HG02642 (cell line): ENCODE measurements around the gene DDTL.
"Not testable (repeated sequence)": the region's sequence is repeated elsewhere in the genome, so short reads cannot be mapped to it uniquely, and the experiment has no call there.

Experiments
- ATAC-seq: cut with Tn5 transposase; IDR thresholded peaks from one replicate; pipeline ENCODE4 v1.9.1; 2021; ENCODE audit warnings: mild to moderate bottlenecking; ENCODE audit not compliant: unreplicated experiment, poor library complexity

Gene DDTL

GRCh38 chr22:23966568-23966967 lies at the start of gene DDTL:
TSS of gene DDTL (plus strand) at chr22:23966888. CDS start at chr22:23966915, 27 bp downstream.
- peak; percentile 96 for ATAC-seq

- not testable (repeated sequence) for ATAC-seq
These were observed 46.4 kb upstream of the DDTL start for GRCh38 chr22:23920267-23920611.

DNA sequence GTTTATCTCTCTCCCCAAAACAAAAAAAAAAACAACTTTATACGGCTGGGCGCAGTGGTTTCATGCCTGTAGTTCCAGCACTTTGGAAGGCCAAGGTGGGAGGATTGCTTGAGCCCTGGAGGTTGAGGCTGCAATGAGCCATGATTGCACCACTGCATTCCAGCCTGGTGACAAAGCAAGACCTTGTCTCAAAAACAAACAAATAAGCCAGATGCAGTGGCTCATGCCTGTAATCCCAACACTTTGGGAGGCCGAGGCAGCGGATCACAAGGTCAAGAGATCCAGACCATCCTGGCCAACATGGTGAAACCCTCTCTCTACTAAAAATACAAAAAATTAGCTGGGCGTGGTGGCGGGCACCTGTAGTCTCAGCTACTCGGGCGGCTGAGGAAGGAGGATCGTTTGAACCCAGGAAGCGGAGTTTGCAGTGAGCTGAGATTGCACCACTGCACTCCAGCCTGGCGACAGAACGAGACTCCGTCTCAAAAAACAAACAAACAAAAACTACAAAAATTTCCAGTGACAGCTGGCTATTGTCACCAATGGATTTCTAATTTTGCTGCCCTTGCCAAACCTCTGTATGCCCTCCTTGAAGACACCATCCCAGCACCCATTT lies 45.0 kb upstream of the DDTL start:
- not testable (repeated sequence) for ATAC-seq

GRCh38 chr22:23922921-23923320 lies 43.8 kb upstream of the DDTL start:
- ATAC-seq, result no peak

GRCh38 chr22:23925020-23925606 lies 41.6 kb upstream of the DDTL start:
- no peak for ATAC-seq

GRCh38 chr22:23926561-23926960 lies 40.1 kb upstream of the DDTL start:
- ATAC-seq, result no peak

GRCh38 chr22:23938328-23939016 lies 28.2 kb upstream of the DDTL start:
- ATAC-seq, result no peak

- ATAC-seq, result no peak
These were observed 27.7 kb upstream of the DDTL start for GRCh38 chr22:23939017-23939357.

- ATAC-seq, result not testable (repeated sequence)
These were observed 26.5 kb upstream of the DDTL start for GRCh38 chr22:23940166-23940565.

- not testable (repeated sequence) for ATAC-seq
These were observed 19.3 kb upstream of the DDTL start for GRCh38 chr22:23947391-23947790.

GRCh38 chr22:23949764-23950163 lies 16.9 kb upstream of the DDTL start:
- ATAC-seq, result not testable (repeated sequence)

- ATAC-seq, result not testable (repeated sequence)
These were observed 15.3 kb upstream of the DDTL start for GRCh38 chr22:23951383-23951782.

- not testable (repeated sequence) for ATAC-seq
These were observed 13.8 kb upstream of the DDTL start for GRCh38 chr22:23952794-23953405.

DNA sequence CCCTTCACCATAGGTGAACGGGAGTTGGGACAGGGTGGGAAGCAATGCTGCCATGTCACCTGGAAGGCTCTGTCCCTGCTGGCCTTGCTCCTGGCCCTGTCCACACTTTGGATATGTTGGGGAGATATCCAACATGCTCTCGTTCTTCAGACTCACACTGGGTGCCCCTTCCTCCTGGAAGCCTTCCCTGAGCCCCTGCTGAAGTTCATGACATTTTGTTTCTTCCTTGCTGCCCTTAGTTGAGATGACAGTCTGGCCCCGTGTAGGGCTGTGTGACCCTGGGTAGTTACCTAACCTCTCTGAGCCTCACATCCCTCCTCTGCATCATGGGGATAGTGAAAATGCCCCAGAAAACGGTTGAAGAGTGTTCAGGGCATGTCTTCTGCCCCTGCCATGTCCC lies 13.2 kb upstream of the DDTL start:
- not testable (repeated sequence) for ATAC-seq

DNA sequence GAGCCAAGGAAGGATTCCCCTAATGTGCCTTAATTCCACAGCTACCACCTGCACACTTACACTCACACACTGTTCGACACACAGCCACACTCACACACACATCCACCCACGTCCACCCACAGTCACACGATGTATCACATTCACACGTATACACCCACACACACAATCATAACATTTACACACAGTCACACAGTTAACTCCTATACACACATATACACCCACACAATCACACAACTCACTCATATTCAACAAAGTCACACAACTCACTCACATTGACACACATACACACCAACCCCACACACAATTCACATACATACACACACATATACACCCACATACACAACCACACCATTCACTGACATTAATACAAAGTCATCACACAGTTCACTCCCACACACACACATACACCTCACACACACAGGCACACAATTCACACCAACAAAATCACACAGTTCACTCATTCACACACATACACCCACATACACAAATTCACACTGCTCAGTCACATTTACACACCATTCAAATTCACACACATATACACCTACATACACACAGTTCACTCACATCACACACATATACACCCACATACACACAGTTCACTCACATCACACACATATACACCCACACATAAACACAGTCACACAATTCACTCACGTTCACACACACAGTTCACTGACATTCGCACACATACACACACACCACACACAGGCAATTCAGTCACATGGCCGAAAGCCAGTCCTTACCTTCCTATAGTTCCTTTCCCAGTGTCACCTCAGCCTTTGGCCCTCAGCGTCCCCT lies 12.3 kb upstream of the DDTL start:
- not testable (repeated sequence) for ATAC-seq

- not testable (repeated sequence) for ATAC-seq
These were observed 11.7 kb upstream of the DDTL start for GRCh38 chr22:23954991-23955305.

DNA sequence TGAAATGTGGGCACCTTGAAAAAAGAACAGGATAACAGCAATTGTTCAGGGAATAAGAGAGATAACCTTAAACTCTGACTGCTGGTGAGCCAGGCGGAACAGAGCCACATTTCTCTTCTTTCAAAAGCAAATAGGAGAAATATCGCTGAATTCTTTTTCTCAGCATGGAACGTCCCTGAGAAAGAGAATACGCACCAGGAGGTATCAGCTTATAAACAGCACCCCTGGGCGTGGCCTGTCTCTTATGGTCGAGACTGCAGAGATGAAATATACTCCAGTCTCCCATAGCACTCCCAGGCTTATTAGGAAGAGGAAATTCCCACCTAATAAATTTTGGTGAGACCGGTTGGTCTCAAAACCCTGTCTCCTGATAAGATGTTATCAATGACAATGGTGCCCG lies 10.8 kb upstream of the DDTL start:
- not testable (repeated sequence) for ATAC-seq

DNA sequence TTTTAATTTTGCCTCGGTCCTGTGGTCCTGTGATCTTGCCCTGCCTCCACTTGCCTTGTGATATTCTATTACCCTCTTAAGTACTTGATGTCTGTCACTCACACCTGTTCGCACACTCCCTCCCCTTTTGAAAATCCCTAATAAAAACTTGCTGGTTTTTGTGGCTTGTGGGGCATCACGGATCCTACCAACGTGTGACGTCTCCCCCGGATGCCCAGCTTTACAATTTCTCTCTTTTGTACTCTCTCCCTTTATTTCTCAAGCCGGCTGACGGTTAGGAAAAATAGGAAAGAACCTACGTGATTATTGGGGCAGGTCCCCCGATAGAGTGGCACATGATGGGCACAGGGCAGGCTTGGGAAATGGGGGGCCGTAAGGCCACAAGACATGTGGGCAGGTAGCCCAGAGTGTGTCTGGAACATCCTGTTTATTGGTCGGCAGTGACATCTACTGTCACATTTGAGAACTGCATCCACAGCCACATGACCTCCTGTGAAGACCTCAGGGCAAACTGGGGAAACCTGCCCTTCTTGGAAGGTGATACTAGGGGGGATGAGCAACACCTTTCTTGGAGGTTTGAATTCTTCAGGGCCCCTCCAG lies 10.3 kb upstream of the DDTL start:
- ATAC-seq, result not testable (repeated sequence)

DNA sequence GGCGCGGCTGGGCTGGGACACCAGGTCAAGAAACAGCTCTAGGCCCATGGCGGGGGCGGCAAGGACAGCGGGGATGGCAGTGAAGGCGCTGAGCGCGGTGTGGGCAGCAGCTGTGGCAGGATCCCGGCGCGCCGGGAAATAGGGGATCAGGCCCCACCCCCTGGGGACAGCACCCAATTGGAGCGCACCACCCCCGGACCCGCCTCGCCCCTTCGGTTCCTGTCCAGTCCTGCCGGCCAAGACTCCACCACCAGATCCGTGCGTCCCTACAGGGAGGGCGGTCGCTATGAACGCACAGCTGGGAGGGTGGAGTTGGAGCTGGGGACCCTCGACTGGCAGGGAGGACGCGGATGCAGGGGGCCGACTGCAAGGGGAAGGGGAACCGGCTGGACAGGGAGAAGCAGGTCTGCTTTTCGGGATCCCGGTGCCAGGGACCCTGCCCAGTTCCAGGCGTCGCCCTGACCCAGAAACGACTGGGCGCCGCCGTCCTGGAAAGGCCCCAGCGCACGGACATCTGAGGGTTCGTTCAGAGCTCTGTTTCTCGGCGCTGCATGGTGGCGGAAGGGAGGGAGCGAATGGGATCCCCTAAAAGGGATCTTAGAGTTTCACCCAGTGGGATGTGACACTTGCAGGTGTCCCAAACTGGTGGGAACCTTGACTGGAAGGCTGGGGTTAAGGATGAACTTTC lies 5.5 kb upstream of the DDTL start, which contains the start of gene GSTT2B:
Gene GSTT2B, minus strand, starts transcription at position 112 of the 688 bp plus-strand sequence. Its CDS starts 64 bp downstream, at position 48.
- not testable (repeated sequence) for ATAC-seq

- peak; percentile 33 for ATAC-seq
These were observed 594 bp upstream of the DDTL start for GRCh38 chr22:23966094-23966493.
